OCI-LY1 (cell line): Measurements from ENCODE around the gene PLA2G4B.

Experiments
- H2AFZ ChIP-seq: fragments of 200-600 bp; sonication (generic), shearing (Covaris generic); 2 replicates; pipeline ENCODE4 v1.6.0; 2014; ENCODE audit warnings: antibody characterized with exemption, mild to moderate bottlenecking, low read length
- H3F3A ChIP-seq: fragments of 200-600 bp; sonication (generic), shearing (Covaris generic); 2 replicates; pipeline ENCODE4 v1.6.0; 2014; ENCODE audit warnings: mild to moderate bottlenecking, antibody characterized with exemption, low read length, moderate library complexity; ENCODE audit not compliant: insufficient read depth
- H3K27ac ChIP-seq: fragments of 200-600 bp; sonication (generic); 2 replicates; pipeline ENCODE4 v1.5.1; 2014; ENCODE audit warnings: low read length, mixed run types, mild to moderate bottlenecking, low read depth; ENCODE audit not compliant: poor library complexity, severe bottlenecking
- H3K27me3 ChIP-seq: fragments of 200-600 bp; sonication (generic); 2 replicates; pipeline ENCODE4 v1.6.0; 2014; ENCODE audit warnings: antibody characterized with exemption, mild to moderate bottlenecking, low read length, moderate library complexity; ENCODE audit not compliant: insufficient read depth
- H3K36me3 ChIP-seq: fragments of 200-600 bp; sonication (generic); 2 replicates; pipeline ENCODE4 v1.6.1; 2014; ENCODE audit warnings: mild to moderate bottlenecking, antibody characterized with exemption, low read length, moderate library complexity, mixed read lengths; ENCODE audit not compliant: insufficient read depth
- H3K4me1 ChIP-seq: fragments of 200-600 bp; sonication (generic); 2 replicates; pipeline ENCODE4 v1.5.1; 2014; ENCODE audit warnings: mild to moderate bottlenecking, low read length, moderate library complexity; ENCODE audit not compliant: insufficient read depth, severe bottlenecking
- H3K4me2 ChIP-seq: fragments of 200-600 bp; sonication (generic), shearing (Covaris generic); 2 replicates; pipeline ENCODE4 v1.6.1; 2014; ENCODE audit warnings: low read length
- H3K4me3 ChIP-seq: fragments of 200-600 bp; sonication (generic); 2 replicates; pipeline ENCODE4 v1.5.1; 2014; ENCODE audit warnings: low read length, low read depth, mild to moderate bottlenecking, mixed read lengths; ENCODE audit not compliant: poor library complexity, severe bottlenecking
- H3K79me2 ChIP-seq: fragments of 200-600 bp; shearing (Covaris generic); 2 replicates; pipeline ENCODE4 v1.6.1; 2016; ENCODE audit warnings: mixed run types, low read length, mixed read lengths; ENCODE audit not compliant: insufficient read depth
- H3K9ac ChIP-seq: fragments of 200-600 bp; sonication (generic), shearing (Covaris generic); 2 replicates; pipeline ENCODE4 v1.6.1; 2014; ENCODE audit warnings: mild to moderate bottlenecking, low read length, mixed read lengths
- H3K9me2 ChIP-seq: fragments of 200-600 bp; sonication (generic), shearing (Covaris generic); 2 replicates; pipeline ENCODE4 v1.6.1; 2014; ENCODE audit warnings: low read depth, mild to moderate bottlenecking, low read length, mixed read lengths
- H3K9me3 ChIP-seq: fragments of 200-600 bp; shearing (Covaris generic); 2 replicates; pipeline ENCODE4 v1.6.1; 2014; ENCODE audit warnings: low read length, mixed read lengths
- H4K20me1 ChIP-seq: fragments of 200-600 bp; sonication (generic), shearing (Covaris generic); 2 replicates; pipeline ENCODE4 v1.6.0; 2016; ENCODE audit warnings: mild to moderate bottlenecking, low read length; ENCODE audit not compliant: insufficient read depth
- CTCF ChIP-seq: fragments of 200-600 bp; sonication (generic), shearing (Covaris generic); IDR thresholded peaks from 2 replicates; pipeline ENCODE4 v1.5.1; 2017; ENCODE audit warnings: mild to moderate bottlenecking, antibody characterized with exemption, low read length, moderate library complexity, mixed read lengths
- EZH2 ChIP-seq: fragments of 200-600 bp; sonication (generic), shearing (Covaris generic); IDR thresholded peaks from 2 replicates; pipeline ENCODE4 v1.8.0; 2017; ENCODE audit warnings: borderline replicate concordance, mixed run types, mild to moderate bottlenecking, antibody characterized with exemption, low read length, moderate library complexity, mixed read lengths

The PLA2G4B gene

DNA sequence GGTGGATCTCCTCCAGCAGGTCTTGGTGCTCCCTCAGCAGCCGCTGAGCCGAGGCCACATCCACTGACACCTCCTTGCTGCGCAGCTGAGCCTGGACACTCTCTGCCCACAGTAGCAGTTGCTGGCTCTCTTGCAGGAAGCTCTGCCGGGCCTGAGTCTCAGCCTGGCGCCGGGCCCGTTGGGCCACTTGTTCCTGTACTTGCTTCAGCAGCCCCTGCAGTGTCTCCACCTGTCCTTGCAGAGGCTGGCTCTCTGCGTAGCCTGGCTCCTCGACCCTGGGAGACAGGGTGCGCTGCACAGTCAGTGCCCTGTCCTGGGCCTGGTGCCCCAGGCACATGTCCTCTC, 39.7 kb downstream of the PLA2G4B start:
- H3K9me2 ChIP-seq, result no peaks in the 10 kb centered on the region
- H3K36me3 ChIP-seq, result no peaks in the 10 kb centered on the region
- H4K20me1 ChIP-seq, result no peaks in the 10 kb centered on the region

DNA sequence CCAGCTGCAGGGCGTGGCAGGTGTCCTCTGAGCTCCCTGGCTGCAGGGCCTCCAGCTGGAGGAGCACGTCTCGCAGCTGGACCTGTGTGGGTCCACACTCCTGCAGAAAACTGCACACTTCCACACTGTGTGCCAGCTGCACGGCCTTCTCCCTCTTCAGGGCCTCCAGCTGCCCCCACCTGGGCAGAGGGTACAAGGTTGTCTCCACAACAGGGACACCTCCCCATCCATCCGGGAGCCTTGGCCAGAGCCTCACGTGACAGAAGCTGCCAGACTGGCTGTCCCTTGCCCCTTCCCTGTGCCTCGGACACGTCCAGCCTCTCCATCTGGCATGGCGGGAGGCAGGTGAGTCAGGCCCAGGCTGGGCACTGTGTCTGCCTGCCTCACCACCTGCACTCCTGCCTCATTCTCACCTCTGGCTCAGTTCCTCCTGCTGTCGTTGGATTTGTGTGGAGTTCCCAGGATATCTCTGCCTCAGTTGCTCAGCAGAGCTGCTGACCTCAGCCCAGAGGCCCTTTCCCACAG, 40.7 kb downstream of the PLA2G4B start:
- Histone ChIP-seq H3K4me3 (no peak overlapping the region), H3K9me2 (no peaks in the 10 kb centered on the region), H2AFZ (no peak overlapping the region), H3K9ac (no peak overlapping the region), H3K79me2 (no peaks in the 10 kb centered on the region), H3K27me3 (peaks cover 7% of the 10 kb centered on the region; the same call in 1 of the 2 replicates), H4K20me1 (no peaks in the 10 kb centered on the region), H3K36me3 (no peaks in the 10 kb centered on the region), H3K4me2 (no peak overlapping the region), H3K4me1 (no peaks in the 10 kb centered on the region), H3K9me3 (no peaks in the 10 kb centered on the region), H3K27ac (no peak overlapping the region), H3F3A (no peaks in the 10 kb centered on the region)
- no peak for TF ChIP-seq EZH2
- TF ChIP-seq CTCF, result no peak

More for the DNA sequence above, 39.7 kb downstream of the PLA2G4B start:
- no peaks in the 10 kb centered on the region for H3K9me3 ChIP-seq
- no peak overlapping the region for H2AFZ ChIP-seq
- H3K27ac ChIP-seq, result no peak overlapping the region
- H3K4me3 ChIP-seq, result no peak overlapping the region
- no peak overlapping the region for H3K4me2 ChIP-seq
- no peak overlapping the region for H3K9ac ChIP-seq
- H3F3A ChIP-seq, result no peaks in the 10 kb centered on the region
- H3K4me1 ChIP-seq, result no peaks in the 10 kb centered on the region
- no peak for TF ChIP-seq CTCF
- TF ChIP-seq EZH2, result no peak
- peaks cover 7% of the 10 kb centered on the region for H3K27me3 ChIP-seq
- no peaks in the 10 kb centered on the region for H3K79me2 ChIP-seq

- Histone ChIP-seq H3K79me2 (no peaks in the 10 kb centered on the region), H3K9ac (no peak overlapping the region), H3K4me2 (no peak overlapping the region), H3K4me1 (no peaks in the 10 kb centered on the region), H3K9me3 (no peaks in the 10 kb centered on the region), H2AFZ (no peak overlapping the region), H3K27ac (no peak overlapping the region), H3K4me3 (no peak overlapping the region), H3K9me2 (no peaks in the 10 kb centered on the region), H4K20me1 (no peaks in the 10 kb centered on the region), H3F3A (no peaks in the 10 kb centered on the region), H3K27me3 (peaks cover 7% of the 10 kb centered on the region; the same call in 1 of the 2 replicates), H3K36me3 (no peaks in the 10 kb centered on the region)
- no peak for TF ChIP-seq CTCF
- no peak for TF ChIP-seq EZH2
Measured at GRCh38 chr15:41880156-41880877, 41.7 kb downstream of the PLA2G4B start.
